GM12874 (cell line): ENCODE data around the gene SRPK3.

Experiments
- TF ChIP-seq, protein P1 (sequence below): IDR thresholded peaks from 2 replicates; pipeline ENCODE4 v1.5.1; 2011; ENCODE audit warnings: low read depth, mild to moderate bottlenecking, control low read depth, low read length, moderate library complexity; ENCODE audit not compliant: insufficient read depth

The SRPK3 gene

GRCh38 chrX:153780678-153781427 lies at the start of gene SRPK3:
Gene SRPK3, plus strand, starts transcription at chrX:153781041. Its CDS starts 46 bp downstream, at chrX:153781087.
- TF ChIP-seq, protein P1, sequence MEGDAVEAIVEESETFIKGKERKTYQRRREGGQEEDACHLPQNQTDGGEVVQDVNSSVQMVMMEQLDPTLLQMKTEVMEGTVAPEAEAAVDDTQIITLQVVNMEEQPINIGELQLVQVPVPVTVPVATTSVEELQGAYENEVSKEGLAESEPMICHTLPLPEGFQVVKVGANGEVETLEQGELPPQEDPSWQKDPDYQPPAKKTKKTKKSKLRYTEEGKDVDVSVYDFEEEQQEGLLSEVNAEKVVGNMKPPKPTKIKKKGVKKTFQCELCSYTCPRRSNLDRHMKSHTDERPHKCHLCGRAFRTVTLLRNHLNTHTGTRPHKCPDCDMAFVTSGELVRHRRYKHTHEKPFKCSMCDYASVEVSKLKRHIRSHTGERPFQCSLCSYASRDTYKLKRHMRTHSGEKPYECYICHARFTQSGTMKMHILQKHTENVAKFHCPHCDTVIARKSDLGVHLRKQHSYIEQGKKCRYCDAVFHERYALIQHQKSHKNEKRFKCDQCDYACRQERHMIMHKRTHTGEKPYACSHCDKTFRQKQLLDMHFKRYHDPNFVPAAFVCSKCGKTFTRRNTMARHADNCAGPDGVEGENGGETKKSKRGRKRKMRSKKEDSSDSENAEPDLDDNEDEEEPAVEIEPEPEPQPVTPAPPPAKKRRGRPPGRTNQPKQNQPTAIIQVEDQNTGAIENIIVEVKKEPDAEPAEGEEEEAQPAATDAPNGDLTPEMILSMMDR: no peak

DNA sequence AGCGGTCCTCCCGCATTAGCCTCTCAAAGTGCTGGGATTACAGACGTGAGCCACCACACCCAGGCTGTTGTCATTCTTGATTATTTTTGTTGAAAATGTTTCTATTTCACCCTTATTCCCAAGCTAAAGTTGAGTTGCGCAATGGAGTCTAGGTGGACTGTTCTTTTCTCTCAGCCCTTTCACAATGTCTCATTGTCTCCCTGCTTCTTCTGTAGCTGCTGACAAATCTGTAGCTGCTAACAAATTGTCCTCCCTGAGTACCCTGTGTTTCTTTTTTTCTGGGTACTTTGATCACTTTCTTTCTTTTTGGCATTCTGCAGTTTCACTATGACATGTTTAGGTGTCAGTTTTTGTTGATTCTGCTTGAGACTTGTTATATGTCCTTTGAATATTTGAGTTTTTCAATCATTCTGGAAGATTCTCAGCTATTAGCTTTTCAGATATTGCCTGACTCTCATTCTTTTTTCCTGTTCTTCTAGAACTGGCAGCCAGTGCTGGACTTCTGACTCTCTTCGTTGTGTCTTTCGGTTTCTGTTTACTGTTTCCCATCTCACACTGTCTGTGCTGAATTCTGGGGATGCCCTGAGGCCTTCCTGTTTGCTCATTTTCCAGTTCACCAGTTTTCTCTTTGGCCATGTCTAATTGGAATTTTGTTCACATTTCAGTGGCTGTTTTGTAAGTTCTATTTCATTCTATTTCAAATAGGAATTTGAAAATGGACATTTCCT lies 49.6 kb upstream of the SRPK3 start:
- TF ChIP-seq, protein P1: no peak

DNA sequence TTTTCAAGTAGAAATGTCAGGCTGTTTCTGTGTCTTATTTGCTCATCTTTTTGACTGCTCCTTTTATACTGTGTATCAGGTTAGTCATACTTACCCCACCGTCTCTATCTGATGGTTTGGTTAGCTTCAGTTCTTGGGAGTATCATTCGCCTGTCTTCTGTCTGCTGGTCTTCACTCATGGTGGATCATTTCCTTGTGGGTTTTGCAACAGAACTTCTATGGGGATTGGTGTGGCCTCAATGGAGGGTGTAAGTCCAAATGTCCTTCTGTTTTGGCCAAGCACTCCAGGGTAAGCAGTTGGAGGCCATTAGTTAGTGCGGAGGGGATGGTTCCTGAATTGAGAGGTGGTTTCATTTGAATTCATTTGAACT lies 49.0 kb upstream of the SRPK3 start:
- TF ChIP-seq, protein P1: no peak

DNA sequence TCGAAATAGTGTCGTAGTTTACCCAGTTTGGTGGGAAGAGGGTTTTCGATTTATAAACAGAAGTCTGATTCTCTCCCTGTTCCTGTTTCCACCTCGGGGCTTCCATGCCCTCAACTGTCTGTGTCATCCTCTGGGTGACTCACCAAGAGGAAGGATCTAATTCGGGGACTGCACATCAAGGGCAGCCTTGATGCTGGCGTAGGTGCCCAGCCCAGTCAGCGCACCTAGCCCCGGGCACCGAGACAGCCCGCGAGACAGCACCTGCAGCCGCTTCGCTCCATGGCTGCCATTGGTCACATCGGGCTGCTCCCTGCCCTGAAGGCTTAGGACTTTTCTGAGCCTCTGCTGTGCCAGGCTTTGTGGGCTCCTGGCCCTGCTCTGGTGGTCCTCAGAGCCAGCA lies 48.4 kb upstream of the SRPK3 start:
- TF ChIP-seq, protein P1: no peak

- TF ChIP-seq, protein P1: no peak
Measured at GRCh38 chrX:153733651-153734240, 47.1 kb upstream of the SRPK3 start.

DNA sequence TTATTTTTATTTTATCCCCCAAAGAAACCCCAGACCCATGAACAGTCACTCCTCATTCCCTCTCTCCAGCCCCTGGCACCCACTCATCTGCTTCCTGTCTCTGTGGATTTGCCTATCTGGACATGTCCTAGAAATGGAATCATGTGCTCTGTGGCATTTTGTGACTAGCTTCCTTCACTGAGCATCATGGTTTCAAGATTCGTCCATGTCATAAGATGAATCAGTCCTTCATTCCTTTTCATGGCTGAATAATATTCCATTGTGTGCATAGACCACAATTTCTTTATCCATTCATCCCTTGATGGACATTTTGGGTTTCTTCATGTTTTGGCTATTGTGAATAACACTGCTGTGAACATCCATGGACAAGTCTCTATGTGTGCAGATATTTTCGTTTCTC lies 46.0 kb upstream of the SRPK3 start:
- TF ChIP-seq, protein P1: no peak

DNA sequence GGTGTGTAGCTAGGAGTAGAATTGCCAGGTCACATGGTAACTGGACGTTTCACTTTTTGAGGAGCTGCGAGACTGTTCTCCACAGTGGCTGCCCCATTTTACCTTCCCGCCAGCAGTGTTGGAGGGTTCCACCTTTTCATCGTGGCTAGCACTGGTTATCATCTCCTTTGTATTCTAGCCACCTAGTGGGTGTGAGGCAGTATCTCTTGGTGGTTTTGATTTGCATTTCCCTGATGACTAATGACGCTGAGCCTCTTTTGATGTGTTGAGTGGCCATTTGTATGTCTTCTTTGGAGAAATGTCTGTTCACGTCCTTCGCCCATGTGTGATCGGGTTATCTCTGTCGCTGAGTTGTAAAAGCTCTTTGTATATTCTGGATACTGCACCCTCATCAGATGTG lies 45.6 kb upstream of the SRPK3 start:
- TF ChIP-seq, protein P1: peak; percentile 5; the same call in 1 of the 2 replicates
